Activated CD8-positive, alpha-beta memory T cell treated with anti-CD3 and anti-CD28 coated beads, Interleukin-2, amount 50 U/mL, for 48 hours (primary cell): ENCODE results near the gene SLC25A22.

Experiments
- DNase-seq: peaks from one replicate; pipeline ENCODE4 v3.0.0-alpha.2; 2020

The SLC25A22 gene

DNA sequence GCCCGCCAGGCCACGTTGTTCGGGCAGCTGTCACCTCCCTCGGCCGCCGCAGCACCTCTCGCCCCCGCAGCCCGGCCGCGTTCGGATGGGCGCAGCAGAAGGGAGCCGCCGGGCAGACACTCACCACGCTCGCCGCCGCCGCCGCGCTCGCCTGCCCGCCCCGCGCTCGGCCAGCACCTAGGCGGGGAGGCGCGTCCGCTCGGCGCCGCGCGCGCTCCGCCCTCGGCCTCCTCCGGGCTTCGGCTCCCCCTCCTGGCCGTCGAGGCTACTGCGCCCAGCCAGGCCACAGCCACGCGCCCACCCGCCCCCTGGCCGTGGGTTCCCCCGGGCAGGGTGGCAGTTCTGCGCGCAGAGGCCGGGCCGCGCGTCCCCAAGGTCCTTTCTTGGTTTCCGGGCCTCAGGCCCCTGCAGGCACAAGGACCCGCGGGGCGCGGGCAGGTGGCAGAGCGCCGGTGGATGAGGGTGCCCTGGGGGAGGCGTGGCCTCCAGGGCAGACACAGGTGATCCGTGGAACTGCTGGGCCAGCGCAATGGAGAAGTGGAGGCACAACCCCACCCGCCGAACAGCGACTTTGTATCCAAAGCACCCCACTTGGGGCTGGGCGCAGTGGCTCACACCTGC is at the start of gene SLC25A22:
Gene SLC25A22 (minus strand): TSS at position 189 of the 621 bp plus-strand sequence. CDS start 3,275 bp downstream, outside the sequence.
- peak; percentile 92 for DNase-seq

DNA sequence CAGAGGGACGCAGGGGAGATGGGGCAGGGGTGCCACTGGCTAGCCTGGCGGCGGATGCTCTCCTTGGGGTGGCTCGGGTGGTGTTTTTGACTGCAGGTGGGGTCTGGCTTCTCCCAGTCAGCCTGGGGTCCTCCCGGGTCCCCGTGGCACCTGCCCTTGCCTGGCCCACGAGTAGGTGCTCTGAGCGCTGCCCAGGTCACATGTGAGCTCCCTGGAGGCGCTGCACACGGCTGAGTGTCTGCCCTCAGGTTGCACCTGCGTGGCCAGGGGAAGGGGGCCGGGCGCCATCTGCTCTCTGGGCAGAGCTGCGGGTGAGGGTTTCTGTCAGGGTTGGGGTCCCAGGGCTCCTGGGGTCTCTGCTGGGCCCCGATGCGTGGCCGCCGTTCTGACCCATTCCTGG is 49.8 kb upstream of the SLC25A22 start:
- no peak for DNase-seq

DNA sequence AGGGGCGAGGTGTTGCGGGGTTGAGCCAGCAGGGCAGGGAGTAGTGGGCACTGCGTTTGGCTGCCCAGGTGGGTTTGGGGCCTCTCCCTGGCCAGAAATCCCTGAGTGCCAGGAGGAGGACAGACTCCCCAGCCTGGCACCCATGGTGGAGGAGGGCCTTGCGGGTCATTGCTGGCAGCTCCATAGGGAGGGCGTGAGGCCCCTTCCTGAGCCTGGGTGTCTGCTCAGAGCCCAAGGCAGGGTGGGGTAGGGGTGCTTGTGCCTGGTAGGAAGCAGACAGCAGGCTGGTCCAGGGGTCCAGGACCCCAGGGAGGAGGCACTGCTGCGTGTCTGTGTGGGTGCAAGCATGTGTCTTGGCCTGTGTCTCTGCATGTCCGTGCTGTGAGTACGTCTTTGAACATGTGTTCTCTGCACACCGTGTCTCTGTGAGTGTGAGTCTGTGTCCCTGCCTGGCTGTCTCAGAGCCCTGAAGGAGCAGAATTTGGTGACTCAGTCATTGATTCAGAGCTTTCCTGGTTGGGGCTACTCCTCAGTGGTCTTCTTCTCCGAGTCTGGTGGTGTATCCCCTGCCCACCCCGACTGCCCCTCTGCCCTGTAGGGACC is 48.5 kb upstream of the SLC25A22 start:
- DNase-seq, result no peak

DNA sequence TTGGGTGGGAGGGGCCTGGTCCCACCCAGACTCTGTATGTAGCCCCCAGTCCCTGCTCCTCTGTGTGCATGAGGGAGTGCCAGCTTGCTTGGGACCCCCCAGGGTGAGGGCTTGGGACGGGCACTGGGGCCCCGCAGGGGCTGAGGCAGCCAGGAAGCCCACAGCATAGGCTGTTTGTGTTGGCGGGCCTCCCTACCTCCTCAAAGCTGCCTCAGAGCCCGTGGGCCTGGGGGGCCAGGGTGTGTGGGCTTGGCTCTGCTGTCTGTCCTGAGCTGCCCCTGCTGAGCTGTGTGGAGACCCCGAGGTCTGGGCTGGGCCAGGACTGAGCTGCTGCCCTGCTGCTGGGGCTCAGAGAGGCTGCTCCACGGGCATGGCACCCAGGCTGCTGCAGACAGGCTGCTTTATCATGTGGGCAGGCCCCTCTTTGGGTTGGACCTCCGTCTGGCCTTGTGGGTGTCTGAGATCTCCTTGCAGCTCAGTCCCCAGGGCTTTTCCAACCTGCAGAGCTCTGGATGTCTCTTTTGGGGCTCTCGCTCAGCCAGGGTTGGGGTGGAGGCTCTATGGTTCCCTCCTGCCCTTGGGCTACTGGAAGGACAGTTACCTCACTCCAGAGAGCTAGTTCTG is 47.9 kb upstream of the SLC25A22 start:
- no peak for DNase-seq

DNA sequence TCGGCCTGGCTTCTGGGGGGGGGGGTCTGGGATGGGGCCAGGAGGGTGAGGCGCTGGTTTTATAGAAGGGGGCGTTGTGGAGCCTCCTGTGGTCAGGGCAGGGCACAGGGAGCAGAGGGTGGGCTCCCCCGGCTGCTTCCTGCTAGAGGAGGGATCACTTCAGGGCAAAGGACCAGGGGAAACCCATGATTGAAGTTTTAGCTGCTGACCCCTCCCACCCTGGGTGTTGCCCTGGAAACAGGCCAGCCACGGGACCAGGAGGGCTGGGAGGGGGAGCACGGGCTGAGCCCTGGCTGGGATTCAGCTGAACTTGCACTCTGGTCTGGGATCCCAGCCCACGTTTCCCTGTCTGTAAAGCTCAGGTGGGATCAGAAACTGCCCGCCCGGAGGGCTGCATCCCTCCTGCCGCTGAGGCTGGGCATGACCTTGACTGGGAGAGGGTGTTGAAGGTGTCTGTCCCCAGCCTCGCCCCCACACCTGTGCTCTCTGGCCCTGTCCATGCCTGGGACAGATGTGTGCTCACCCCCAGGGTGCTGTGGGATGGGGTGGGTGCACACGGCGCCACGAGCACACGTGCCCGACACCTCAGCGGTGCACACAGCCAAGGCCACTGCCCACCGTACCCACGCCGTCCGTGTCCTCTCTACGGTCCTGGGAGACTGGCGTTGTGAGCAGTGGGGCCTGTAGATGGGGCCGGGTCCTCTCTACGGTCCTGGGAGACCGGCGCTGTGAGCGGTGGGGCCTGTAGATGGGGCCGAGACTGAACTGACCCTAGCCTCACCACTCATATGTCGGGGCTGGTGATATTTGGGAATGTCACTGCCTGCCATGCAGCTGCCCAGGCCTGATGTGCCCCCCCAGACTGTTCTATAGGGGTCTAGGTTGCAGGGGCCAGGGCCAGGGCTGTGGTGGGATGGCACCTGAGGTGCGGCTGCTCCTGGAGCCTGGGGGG is 46.9 kb upstream of the SLC25A22 start:
- no peak for DNase-seq

DNA sequence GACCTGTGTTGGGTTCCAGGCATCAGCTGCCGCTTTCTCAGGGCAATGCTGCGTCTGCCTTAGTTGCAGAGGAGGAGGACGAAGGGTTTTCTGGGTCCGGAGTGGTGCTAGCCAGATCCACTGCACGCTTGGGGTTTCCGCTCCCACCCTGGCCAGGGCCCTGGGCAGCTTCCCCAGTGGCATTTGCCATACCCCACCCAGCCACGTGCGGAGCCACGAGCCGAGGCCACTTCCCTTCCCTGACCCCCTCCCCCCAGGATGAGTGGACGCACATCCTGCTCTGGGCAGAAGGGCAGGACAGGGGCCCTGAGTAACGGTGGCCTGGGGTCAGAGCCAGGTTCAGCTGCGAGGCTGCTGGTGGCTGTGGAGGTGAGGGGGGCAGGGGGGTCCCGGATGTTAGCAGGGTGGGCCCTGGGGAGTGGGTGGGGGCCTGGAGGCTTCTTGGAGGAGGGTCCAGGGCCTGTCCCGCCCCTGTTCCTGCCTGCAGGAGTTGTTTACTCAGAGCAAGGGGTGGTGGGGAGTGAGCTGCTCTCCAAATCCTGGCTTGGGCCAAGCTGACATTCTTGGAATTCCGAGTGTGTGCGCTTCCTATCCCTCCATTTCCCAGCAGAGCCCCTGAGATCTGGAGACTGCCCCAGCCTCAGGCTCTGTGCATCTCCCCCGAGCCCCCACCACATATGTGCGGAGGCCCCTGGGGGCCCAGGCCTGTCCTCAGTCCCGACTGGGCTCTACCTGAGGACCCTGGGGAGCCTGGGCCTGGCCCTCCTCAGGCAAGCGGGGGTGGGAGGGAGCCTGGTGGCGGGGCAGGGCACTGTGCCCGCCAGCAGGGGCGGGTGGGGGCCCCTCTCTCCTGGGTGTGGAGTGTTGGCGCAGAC is 46.0 kb upstream of the SLC25A22 start:
- peak; percentile 64 for DNase-seq

DNA sequence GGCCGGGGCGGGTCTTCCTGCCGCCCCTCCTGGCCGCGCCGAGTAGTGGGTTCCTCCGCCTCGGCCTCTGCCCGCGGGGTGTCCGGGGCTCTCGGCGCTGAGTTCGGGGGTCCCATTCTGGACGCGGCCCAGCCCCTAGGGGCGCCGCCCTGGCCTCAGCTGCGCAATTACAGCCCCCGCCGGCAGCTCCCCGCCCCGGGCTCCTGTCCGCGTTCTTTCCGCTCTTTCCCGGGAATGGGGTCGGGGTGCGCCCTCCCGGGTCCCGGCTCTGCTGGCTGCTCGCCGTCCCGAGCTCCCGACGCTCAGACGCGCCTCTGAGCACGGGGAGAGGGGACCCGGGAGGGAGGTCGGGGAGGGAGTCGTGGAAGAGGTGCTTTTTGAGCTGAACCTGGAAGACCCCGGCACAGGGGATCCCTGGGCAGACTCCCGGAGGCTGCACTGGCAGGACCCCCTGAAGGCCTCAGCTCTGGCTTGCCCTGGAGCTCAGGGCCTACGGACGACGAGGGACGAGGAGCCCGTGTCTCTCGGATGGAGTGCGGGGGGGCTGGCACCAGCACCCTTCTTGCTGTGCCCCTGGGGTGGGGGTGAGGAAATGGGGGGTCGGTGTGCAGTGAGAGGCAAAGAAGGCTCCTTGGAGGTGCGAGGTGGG is 45.1 kb upstream of the SLC25A22 start:
- DNase-seq, result peak; percentile 68

DNA sequence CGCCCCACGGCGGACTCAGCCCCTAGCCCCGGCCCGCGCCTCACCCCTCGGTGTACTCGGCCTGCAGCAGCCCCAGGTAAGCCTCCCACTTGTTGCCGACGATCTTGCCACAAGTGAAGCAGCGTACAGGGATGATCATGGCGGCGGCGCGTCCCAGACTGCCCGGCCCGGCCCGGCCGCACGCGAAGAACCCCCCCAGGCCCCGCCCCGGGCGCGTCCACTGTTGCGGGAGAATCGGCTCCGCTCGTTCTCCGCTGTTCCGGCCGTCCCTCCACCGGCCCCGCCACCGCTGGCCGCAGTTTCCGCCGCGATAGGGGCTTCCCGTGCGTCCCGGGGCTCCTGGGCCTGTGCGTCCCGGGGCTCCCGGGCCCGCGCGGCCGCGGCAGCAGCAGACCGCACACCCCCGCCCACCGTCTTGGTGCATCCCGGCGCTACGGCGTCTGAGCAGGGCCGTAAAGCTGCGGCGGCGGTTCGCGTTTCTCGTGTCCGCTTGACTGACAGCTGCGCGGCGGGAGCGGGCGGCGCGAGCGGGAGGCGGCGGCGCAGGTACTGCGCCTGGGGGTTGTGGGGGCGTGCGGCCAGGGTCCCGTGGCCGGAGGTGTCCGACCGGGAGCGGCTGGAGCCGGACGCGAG is 44.4 kb upstream of the SLC25A22 start, which contains the start of the genes POLR2L and TSPAN4:
Gene POLR2L (minus strand): TSS at position 160 of the 633 bp plus-strand sequence. CDS start 21 bp downstream, at position 139.
Gene TSPAN4 (plus strand): TSS at position 483 of the 633 bp plus-strand sequence. CDS start 7,453 bp downstream, outside the sequence.
- DNase-seq, result peak; percentile 95

DNA sequence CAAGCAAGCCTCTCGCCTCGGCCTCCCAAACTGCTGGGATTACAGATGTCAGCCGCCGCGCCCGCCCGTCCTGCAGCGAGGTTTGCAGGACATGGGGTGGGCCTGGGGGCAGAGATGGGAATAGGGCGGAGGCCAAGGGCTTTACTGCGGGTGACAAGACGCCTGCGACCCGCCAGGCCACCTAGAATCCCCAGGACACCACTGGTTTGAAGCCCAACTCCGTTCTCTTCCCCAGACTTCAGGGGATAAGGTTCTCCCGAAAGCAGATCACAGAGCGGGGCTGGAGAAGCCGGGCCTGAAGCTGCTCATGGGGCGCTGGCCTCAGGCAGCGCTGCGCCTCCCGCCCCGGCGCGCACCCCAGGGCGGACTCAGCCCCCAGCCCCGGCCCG is 43.9 kb upstream of the SLC25A22 start:
- DNase-seq, result no peak

DNA sequence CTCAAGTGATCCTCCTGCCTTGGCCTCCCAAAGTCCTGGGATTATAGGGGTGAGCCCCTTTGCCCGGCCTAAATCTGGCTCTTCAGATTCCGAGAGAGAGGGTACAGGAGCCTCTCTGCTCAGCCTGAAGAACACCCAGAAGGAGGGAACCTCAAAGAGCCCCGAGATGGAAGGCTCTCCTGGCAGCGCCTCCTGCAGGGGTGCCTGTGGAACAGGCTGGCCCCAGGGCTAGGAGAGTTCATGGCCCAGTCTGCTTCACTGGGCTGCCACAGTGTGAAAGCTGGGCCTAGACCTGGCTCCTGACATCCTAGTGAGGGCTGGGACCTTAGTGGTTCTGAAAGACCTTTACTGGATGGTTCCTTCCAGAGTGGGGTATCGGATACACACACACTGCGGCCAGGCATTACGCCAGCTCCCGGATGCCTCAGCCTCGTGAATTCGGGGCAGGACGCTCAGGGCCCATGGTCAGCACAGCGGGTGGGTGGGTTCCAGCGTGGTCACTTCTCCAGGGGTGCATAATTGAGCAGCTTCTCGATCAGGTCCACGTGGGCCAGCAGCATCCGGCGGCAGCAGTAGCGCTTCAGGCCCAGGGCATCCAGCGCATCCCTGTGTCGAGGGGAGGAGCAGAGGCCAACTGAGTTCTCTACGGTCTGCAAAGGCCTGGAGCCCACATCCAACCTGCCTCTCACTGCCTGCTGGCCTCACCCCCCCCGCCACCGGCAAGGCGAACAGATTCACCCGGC is 42.0 kb upstream of the SLC25A22 start:
- no peak for DNase-seq

DNA sequence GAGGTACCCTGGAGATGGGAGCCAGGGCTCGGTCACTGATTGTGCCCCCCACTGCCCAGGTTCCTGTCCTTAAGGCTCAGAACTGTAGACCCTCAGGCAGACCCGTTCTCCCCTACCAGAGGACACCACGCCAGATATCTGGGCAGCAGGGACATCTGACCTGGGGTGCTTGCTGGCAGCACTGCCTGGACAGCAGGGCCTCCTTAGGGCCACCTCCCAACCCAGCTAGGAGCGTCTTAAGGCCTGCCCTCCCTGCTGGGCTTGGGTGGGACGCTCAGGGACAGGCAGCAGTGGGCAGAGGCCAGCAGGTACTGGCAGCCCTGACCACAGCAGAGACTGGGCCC is 41.2 kb upstream of the SLC25A22 start:
- no peak for DNase-seq

DNA sequence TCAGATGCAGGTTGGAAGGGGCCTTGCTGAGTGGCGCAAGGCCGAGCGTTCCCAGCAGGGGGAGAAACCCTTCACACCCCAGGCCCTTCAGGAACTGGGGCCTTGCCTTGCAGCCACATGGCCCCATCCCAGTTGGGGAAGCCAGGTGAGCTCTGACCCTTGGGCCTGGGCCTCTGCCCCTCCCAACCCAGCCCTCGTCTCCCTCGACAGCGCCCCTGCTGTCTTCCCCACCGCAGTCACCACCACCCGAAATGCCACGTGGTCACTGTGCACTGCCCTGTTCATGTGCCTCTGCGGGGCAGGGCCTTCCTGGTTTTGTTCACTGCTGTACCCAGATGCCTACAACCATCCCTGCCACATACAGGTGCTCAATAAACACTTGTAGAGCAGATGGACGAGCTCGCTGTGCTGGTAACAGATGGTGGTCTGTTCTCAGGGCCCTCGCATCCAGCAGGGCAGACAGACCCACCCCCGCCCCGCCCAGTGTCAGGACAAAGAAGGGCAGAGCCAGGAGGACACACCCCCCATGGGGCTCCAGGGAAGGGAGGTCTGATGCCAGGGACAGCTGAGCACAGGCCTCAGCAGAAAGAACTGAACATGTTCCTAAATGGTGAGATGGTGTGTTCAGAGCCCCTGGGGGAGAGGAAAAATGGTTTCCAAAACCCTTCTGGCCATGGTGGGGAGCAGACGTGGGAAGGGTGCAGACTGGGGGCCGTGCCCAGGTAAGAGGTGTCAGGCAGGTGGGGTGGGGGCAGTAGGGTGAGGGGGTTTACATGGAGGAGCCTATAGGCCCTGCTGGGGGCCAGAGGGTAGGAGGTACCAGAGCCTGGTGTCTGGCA is 40.6 kb upstream of the SLC25A22 start:
- no peak for DNase-seq

DNA sequence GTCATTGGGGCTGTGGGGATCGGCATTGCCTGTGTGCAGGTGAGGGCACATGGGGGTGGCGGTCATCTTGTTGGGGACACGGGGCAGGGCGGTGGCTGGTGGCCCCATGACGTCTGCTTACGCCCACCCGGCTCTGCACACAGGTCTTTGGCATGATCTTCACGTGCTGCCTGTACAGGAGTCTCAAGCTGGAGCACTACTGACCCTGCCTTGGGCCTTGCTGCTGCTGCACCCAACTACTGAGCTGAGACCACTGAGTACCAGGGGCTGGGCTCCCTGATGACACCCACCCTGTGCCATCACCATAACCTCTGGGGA is 39.9 kb upstream of the SLC25A22 start:
- no peak for DNase-seq

DNA sequence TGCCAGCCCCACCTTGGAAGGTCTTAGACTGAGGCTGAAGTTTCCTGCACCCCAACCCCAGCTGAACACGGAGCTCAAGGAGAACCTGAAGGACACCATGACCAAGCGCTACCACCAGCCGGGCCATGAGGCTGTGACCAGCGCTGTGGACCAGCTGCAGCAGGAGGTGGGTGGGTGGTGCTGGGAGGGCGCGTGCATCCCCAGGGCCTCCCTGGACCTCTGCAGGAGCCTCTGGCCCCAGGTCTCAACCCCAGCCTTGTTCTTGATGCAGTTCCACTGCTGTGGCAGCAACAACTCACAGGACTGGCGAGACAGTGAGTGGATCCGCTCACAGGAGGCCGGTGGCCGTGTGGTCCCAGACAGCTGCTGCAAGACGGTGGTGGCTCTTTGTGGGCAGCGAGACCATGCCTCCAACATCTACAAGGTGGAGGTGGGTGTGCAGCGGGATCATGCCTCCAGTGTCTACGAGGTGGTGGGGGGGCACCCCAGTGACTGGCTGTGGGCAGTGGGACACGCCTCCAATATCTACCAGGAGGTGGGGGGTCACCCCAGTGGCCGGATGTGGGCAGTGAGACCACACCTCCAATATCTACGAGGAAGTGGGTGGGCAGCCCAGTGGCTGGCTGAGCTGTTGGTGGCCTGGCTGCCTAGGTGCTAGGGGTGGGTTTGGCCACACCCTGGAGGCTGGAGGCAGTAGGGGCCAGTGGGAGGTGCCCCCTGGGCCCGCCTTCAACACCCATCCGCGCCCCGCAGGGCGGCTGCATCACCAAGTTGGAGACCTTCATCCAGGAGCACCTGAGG is 39.3 kb upstream of the SLC25A22 start:
- no peak for DNase-seq

DNA sequence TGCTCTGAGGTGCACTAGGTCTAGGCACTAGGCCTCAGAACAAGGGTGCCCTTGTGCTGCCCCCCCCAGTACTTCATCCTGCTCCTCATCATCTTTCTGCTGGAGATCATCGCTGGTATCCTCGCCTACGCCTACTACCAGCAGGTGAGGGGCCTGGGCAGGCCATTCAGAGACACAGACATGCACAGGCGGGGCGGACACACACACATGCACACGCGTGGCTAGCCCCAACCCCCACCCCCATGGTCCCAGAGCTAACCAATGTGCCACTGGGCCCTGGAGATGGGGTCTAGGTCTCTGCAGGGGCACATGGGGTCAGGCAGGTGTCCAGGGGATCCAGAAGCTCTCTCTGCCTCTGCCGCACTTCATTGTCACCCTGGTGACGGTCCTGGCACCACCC is 38.6 kb upstream of the SLC25A22 start:
- no peak for DNase-seq

DNA sequence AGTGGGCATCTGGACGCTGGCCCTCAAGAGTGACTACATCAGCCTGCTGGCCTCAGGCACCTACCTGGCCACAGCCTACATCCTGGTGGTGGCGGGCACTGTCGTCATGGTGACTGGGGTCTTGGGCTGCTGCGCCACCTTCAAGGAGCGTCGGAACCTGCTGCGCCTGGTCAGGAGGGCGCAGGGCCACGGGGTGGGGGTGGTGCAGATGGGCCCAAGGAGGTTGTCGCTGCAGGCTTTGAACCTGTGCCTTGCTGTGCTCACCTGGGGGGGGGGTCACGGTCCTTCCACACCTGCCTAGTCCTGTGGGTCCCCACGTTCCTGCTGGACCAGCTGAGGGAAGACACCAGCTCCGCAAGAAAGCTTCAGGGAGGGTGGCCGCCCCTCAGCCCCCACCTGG is 38.2 kb upstream of the SLC25A22 start:
- DNase-seq, result no peak

DNA sequence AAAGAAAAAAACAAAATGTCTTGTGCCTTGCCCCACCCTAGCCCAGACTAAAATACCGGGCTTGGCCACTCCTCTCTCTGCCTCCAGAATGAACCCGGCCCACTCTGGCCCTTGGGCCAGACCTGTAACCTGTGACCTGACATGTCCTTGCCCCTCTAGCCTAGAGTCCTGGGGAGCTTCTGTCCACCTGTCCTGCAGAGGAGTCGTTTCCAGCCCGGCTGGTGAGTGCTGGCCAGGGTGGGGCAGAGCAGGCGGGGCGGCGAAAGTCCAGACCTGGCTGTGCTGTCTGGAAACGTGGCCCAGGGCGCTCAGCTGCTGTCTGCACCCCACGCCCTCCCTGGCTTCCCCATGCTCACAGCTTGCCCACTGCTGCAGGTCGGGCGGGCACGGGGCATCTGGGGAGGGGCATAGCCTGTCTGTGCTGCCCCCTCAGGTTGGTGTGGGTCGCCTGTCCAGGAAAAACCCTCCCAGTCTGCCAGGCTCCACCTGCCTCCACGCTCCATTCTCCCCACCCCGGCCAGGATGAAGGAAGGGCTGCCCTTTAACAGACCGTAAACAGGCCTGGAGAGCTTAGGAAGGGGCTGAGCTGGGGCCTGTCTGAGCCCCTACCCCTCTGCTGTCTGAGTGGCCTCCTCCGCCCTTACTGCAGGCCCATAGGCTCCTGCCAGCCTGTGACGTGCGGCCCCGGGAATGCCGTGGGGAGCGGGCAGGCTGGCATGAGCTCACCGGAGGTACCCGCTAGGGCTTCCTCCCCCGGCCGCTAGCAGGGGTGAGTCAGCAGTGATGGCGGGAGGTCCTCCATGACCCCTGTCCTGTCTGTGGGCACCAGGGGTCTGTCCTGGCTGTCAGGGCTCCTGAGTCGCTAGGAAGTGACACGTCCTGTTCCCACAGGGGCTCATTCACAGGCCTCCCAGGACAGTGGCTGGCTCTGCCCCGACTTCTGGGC is 36.6 kb upstream of the SLC25A22 start:
- peak; percentile 64 for DNase-seq
